HG03521 (cell line): ENCODE results near the gene EFCAB8.

ENCODE experiments used
- ATAC-seq: cut with Tn5 transposase; IDR thresholded peaks from one replicate; pipeline ENCODE4 v1.9.1; 2021; ENCODE audit warnings: mild to moderate bottlenecking, moderate library complexity; ENCODE audit not compliant: unreplicated experiment

Gene EFCAB8

DNA sequence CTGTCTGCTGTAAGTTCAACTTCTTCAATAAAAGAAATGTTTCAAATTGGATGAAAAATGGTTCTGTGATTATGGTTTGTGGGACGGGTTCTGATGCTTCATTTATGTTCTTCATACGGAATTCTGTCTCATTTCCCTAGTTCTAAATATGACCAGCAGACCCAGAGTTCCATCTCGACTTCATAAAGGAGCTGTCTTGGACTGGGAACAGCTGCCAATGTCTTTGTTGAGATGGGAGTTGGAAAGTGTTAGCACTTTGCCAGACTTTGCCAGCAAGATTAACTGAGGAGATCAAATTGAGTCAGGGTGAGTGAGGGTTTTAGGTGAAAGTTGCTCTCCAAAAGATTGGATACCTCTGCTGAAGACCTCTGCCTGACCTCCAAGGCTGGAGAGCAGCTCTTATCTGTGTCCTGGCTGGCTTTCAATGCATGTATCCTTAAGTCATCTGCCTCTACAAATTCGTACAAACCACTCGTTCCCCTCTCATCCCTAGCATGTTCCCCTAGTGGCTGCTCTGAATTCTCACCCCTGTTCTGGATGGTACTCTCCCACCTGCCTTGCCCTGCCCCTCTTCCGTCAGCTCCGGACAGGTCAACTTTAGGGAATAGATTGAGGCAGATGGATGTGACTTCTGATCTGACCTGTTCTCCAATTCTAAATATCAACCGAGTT lies at the start of gene EFCAB8:
Gene EFCAB8, plus strand, starts transcription at position 223 of the 672 bp plus-strand sequence. CDS start 4,870 bp downstream, outside the sequence.
- no peak for ATAC-seq

GRCh38 chr20:32809907-32810306 lies 48.8 kb upstream of the EFCAB8 start:
- no peak for ATAC-seq

GRCh38 chr20:32810941-32811340 lies 47.8 kb upstream of the EFCAB8 start:
- ATAC-seq: no peak

GRCh38 chr20:32811886-32812285 lies 46.8 kb upstream of the EFCAB8 start:
- ATAC-seq: no peak

- peak; percentile 54 for ATAC-seq
These were observed 38.6 kb upstream of the EFCAB8 start for GRCh38 chr20:32819992-32820697.

DNA sequence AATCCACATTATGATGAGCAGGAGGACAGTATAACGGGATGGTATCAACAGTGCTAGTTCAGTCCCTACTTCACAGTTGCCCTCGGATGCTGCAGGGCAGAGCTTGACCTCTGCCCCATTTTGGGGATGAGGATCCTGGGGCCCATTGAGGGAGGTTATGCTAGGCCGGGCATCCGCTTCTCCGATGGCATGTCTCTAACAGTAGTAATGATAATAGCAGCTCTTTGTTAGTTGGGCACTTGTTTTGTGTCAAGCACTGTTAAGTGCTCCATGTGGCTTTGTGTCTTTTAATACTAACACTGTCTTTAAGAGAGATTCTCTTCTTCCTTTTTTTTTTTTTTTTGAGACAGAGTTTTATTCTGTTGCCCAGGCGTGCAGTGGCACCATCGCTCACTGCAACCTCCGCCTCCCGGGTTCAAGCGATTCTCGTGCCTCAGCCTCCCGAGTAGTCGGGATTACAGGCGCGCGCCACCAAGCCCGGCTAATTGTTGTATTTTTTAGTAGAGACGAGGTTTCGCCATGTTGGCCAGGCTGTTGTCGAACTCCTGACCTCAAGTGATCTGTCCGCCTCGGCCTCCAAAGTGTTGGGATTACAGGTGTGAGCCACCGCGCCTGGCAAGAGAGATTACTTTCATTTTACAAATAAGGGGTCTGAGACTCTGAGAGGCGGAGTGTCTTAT lies 37.9 kb upstream of the EFCAB8 start:
- ATAC-seq: no peak

DNA sequence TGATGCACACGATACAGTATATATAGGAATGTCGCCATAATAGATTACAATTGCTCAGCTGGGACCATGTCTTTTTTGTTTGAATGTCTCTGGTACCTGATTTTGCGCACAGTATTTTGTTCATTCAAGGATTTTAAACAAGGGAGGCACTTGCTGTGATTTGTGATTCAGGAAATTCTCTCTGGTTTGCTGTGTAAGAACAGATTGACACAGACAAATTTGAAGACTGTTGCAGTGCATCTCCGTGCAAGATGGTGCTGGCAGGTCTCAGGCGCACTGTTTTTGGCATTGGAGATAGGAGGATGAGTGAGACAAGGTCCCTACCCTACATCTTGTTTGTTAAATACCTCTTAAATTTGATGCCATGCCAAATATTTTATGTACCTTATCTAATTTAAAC lies 36.5 kb upstream of the EFCAB8 start:
- no peak for ATAC-seq

GRCh38 chr20:32823078-32823477 lies 35.6 kb upstream of the EFCAB8 start:
- no peak for ATAC-seq

DNA sequence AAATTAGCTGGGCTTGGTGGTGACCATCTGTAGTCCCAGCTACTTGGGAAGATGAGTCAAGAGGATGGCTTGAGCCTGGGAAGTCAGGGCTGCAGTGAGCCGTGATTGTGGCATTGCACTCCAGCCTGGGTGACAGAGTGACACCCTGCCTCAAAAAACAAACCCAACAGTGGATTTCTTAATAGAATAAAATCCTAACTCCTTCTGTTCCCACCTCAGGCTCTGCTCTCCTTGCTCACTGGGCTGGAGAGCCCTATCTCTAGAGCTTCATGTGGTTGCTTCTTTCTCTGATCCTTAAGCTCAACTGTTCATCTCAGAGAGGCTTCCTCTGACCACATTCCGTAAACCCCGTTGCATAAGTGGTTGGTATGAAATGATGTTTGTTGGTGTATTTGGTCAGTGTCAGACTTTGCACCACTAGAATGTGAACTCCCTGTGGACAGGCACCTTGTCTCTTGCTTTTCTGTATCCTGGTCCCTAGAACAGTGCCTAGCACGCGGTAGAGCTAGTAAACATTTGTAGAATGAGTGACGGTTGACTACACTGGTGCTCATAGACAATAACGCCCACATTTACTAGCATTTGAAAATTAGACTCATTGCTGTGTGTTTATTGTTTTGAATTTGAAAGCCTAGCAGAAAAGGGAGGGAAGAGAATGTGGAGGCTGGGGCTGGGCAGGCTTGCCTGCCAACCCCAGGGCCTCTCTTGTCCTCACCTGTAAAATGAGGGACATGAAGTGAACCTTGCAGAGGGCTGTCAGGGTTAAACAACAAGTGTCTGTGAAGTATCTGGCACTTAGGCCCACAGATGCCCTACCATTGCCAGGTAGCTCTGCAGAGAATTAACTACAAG lies 34.8 kb upstream of the EFCAB8 start:
- no peak for ATAC-seq

- ATAC-seq: no peak
These were observed 30.6 kb upstream of the EFCAB8 start for GRCh38 chr20:32828029-32828680.

DNA sequence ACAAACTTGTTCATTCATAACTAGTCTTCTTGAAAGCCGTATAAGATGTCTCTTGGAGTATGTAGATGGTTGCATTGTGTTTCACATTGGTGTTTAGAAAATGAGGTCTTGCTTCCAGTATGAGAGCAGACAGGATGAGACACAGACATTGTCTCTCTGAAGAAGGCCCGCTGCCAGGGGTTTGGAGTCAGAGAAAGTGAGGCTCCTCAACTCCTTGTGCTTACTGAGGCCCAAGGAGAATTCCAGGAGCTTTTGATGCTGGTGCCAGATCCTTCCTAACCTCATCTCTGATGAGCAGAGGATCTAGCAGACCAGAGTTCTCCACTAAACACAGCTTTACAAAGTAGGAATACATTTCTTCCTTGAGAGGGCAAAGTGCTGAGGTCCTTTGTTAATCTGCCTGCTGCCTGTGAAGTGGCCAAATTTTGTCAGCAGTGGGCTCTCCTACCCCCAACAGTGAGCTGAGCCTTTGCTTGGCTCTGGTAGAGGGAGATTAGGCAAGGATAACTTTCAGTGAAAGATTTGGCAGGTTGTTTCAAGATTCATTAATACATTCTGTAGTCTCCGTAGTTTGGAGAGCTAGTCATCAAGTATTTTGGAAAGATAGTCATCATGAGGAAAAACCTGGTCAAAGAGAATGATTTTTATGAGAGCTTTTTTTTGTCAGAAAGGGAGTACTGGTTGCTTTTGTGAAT lies 29.3 kb upstream of the EFCAB8 start:
- no peak for ATAC-seq

- ATAC-seq: no peak
These were observed 28.3 kb upstream of the EFCAB8 start for GRCh38 chr20:32830437-32830836.

DNA sequence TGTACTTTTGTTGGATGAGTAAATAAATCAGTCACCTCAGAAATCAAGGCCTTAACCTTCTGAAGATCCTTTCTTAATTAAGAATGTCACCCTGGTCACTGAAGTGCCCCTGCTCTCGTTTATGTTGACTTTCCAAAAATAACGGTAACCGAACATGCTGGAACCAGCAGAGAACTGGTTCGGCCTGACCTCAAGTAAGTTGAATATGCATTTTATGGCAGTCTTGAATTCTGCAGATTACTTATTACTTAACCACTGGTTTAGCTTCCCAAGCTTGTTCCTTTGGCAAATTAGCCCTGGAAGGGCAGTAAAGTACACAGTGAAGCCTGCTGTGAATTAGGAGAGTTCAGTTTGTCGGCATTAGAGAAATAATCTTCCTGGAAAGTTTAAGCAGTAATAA lies 26.7 kb upstream of the EFCAB8 start:
- no peak for ATAC-seq

DNA sequence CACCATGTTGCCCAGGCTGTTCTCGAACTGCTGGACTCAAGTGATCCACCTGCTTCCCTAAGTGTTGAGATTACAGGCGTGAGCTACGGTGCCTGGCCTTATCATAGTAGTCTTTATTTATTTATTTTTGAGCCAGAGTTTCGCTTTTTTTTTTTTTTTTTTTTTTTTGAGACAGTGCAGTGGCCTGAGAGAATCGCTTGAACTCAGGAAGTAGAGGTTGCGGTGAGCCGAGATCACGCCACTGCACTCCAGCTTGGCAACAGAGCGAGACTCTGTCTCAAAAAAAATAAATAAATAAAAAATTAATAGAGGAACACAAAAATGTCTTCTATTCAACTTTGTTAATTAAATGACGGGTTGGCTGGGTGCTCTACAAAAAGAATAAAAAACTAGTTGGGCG lies 26.1 kb upstream of the EFCAB8 start:
- ATAC-seq: no peak

- no peak for ATAC-seq
These were observed 23.8 kb upstream of the EFCAB8 start for GRCh38 chr20:32834972-32835371.

DNA sequence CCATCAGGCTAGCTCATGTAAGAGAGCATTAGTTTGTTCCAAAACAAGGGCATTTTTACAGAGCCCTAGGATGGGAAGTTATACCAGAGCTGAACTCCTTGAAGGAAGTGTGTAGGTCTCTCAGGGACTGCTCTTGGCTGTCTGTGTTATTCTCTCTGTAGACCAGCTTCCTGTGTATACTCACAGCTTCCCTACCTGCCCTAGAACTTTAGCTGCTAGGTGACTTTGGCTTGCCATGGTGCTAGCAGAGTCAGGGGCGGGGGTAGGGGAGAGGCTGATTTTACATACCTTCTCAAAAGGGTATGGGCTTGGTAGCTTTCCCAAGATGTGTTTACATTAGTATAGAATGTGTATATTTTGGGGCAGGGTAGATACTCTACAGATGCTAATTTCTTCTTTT lies 21.6 kb upstream of the EFCAB8 start:
- no peak for ATAC-seq

GRCh38 chr20:32839227-32839981 lies 19.3 kb upstream of the EFCAB8 start:
- no peak for ATAC-seq

- ATAC-seq: no peak
These were observed 18.8 kb upstream of the EFCAB8 start for GRCh38 chr20:32839982-32840285.

GRCh38 chr20:32841174-32841573 lies 17.5 kb upstream of the EFCAB8 start:
- ATAC-seq: no peak
